Fibroblast of lung (primary cell): ENCODE data around the gene SGCA.

Experiments
- EZH2 ChIP-seq: IDR thresholded peaks from 2 replicates; pipeline ENCODE4 v1.5.1; 2012; ENCODE audit warnings: low read length, control low read depth, mild to moderate bottlenecking; ENCODE audit errors: missing control alignments
- TF ChIP-seq, protein P1 (sequence below), 2 donors: IDR thresholded peaks in 1 of 2; conservative IDR thresholded peaks in 1 of 2; 1 replicate in 1 of 2; 2 replicates in 1 of 2; pipeline ENCODE4 v1.5.1; 2011 to 2012; ENCODE audit warnings: low read length in 2 of 2, control low read depth in 1 of 2, inconsistent platforms in 1 of 2, low read depth in 1 of 2, mild to moderate bottlenecking in 1 of 2

DNA sequence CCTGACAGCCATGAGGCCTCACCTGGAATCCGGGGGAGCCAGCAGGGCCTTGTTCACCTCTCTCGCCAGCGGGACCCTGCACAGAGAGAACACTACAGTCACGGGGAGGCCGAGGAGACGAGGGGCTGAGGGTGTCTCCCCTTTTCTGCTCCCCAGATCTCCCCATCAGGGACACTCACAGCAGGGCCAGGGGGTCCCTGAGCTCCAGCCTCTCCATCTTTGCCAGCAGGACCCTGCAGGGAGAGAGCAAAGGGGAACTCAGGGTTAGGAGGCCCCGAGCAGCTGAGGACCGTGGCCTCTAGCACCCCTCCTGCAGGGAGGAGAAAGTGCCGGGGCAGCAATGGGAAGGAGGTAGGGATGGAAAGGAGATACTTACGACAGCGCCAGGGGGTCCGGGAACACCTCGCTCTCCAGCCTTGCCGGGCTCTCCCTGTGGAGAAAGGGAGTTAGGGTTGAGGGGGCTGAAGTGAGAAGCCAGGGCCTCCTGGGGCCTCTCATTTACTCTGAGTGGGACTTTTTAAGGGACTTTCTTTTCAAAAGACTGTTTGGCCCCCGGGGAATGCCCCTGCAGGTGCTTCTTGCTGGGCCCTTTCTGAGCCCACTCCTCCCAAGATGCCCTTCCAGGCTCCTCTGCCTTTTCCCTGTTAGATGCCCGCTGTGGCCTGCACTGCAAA is 26.9 kb downstream of the SGCA start:
- TF ChIP-seq, protein P1, sequence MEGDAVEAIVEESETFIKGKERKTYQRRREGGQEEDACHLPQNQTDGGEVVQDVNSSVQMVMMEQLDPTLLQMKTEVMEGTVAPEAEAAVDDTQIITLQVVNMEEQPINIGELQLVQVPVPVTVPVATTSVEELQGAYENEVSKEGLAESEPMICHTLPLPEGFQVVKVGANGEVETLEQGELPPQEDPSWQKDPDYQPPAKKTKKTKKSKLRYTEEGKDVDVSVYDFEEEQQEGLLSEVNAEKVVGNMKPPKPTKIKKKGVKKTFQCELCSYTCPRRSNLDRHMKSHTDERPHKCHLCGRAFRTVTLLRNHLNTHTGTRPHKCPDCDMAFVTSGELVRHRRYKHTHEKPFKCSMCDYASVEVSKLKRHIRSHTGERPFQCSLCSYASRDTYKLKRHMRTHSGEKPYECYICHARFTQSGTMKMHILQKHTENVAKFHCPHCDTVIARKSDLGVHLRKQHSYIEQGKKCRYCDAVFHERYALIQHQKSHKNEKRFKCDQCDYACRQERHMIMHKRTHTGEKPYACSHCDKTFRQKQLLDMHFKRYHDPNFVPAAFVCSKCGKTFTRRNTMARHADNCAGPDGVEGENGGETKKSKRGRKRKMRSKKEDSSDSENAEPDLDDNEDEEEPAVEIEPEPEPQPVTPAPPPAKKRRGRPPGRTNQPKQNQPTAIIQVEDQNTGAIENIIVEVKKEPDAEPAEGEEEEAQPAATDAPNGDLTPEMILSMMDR (conservative IDR thresholded peaks at IDR 0.05 in 1 of 2, IDR thresholded peaks at IDR 0.05 in 1 of 2; ENCODE audit: low read depth in 1 of 2, low read length in 2 of 2) = no peak
- TF ChIP-seq EZH2 = no peak
